ENCODE results near the gene DNLZ.

DNLZ gene

GRCh38 chr9:136333045-136333444 is 30.5 kb downstream of the DNLZ start:
- no peak for TF ChIP-seq CTCF (IDR thresholded peaks at IDR 0.05; ENCODE audit: low read depth, low read length, missing control alignments)
- in situ Hi-C loops (cut with HindIII; ENCODE audit: low sequenced_read_pairs), result no loop called here
- DNase-seq (ENCODE audit: low read depth), result no peak
- no peak overlapping the region for H3K4me3 ChIP-seq (ENCODE audit: low read depth, low read length)

GRCh38 chr9:136332482-136332983 is 31.0 kb downstream of the DNLZ start:
- no peak for DNase-seq (ENCODE audit: low read depth)
- no peak for TF ChIP-seq CTCF (IDR thresholded peaks at IDR 0.05; ENCODE audit: low read depth, low read length, missing control alignments)
- in situ Hi-C loops (cut with HindIII; ENCODE audit: low sequenced_read_pairs), result no loop called here
- no peak overlapping the region for H3K4me3 ChIP-seq (ENCODE audit: low read depth, low read length)

GRCh38 chr9:136331556-136332481 is 31.7 kb downstream of the DNLZ start:
- no peak overlapping the region for H3K4me3 ChIP-seq (ENCODE audit: low read depth, low read length)
- DNase-seq (ENCODE audit: low read depth), result no peak
- TF ChIP-seq CTCF (IDR thresholded peaks at IDR 0.05; ENCODE audit: low read depth, low read length, missing control alignments), result no peak
- in situ Hi-C loops (cut with HindIII; ENCODE audit: low sequenced_read_pairs), result no loop called here

DNA sequence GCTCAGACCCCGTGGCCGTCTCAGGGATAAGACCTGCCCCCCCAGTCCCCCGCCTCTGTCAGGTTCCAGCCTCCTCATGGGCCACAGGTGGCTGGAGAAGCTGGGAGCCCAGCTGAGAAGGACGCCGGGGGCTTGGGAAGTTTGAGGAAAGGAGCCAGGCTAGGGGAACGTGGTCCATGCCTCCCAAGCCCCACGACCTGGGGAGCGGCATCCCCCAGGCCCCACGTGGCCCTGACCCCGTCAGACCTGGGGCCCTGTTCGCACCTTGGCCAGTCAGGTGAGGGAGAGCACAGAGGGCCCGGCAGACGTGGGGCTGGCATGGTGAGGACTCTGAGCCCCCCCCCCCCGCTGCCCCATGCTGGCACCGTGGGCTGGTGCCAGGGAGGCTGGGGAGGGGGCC is 32.5 kb downstream of the DNLZ start:
- in situ Hi-C loops (cut with HindIII; ENCODE audit: low sequenced_read_pairs), result no loop called here
- TF ChIP-seq CTCF (IDR thresholded peaks at IDR 0.05; ENCODE audit: low read depth, low read length, missing control alignments), result no peak
- no peak overlapping the region for H3K4me3 ChIP-seq (ENCODE audit: low read depth, low read length)

GRCh38 chr9:136330406-136330990 is 33.0 kb downstream of the DNLZ start:
- TF ChIP-seq CTCF (IDR thresholded peaks at IDR 0.05; ENCODE audit: low read depth, low read length, missing control alignments), result no peak
- no peak for DNase-seq (ENCODE audit: low read depth)
- in situ Hi-C loops (cut with HindIII; ENCODE audit: low sequenced_read_pairs), result no loop called here
- no peak overlapping the region for H3K4me3 ChIP-seq (ENCODE audit: low read depth, low read length)

More for the DNA sequence above, 32.5 kb downstream of the DNLZ start:
- no peak for DNase-seq (ENCODE audit: low read depth)

GRCh38 chr9:136329636-136330405 is 33.7 kb downstream of the DNLZ start:
- TF ChIP-seq CTCF (IDR thresholded peaks at IDR 0.05; ENCODE audit: low read depth, low read length, missing control alignments), result no peak
- H3K4me3 ChIP-seq (ENCODE audit: low read depth, low read length), result peak overlapping the region; percentile 67
- DNase-seq (ENCODE audit: low read depth), result no peak
- in situ Hi-C loops (cut with HindIII; ENCODE audit: low sequenced_read_pairs), result no loop called here

Data from astrocyte of the cerebellum (primary cell).